GM21723 (cell line): ENCODE measurements around the gene SLC2A13.

ENCODE experiments used
- ATAC-seq: cut with Tn5 transposase; IDR thresholded peaks from one replicate; pipeline ENCODE4 v1.9.1; 2021; ENCODE audit warnings: mild to moderate bottlenecking, moderate library complexity; ENCODE audit not compliant: unreplicated experiment

Gene SLC2A13

GRCh38 chr12:40002178-40003169, 103.4 kb downstream of the SLC2A13 start:
- ATAC-seq, result no peak

- ATAC-seq, result no peak
These were observed 104.5 kb downstream of the SLC2A13 start for GRCh38 chr12:40001406-40001805.

GRCh38 chr12:40000884-40001283, 105.0 kb downstream of the SLC2A13 start:
- ATAC-seq, result no peak

GRCh38 chr12:39993268-39993667, 112.6 kb downstream of the SLC2A13 start:
- ATAC-seq, result no peak

- ATAC-seq, result peak; percentile 96
These were observed 115.5 kb downstream of the SLC2A13 start for GRCh38 chr12:39990122-39991101.

GRCh38 chr12:39989501-39989900, 116.4 kb downstream of the SLC2A13 start:
- no peak for ATAC-seq

GRCh38 chr12:39988574-39988973, 117.3 kb downstream of the SLC2A13 start:
- ATAC-seq, result no peak

GRCh38 chr12:39986674-39987073, 119.2 kb downstream of the SLC2A13 start:
- no peak for ATAC-seq

- ATAC-seq, result no peak
These were observed 121.2 kb downstream of the SLC2A13 start for GRCh38 chr12:39984670-39985069.

- ATAC-seq, result no peak
These were observed 130.4 kb downstream of the SLC2A13 start for GRCh38 chr12:39975374-39975918.

- ATAC-seq, result no peak
These were observed 133.8 kb downstream of the SLC2A13 start for GRCh38 chr12:39972119-39972518.

GRCh38 chr12:39971348-39971747, 134.5 kb downstream of the SLC2A13 start:
- ATAC-seq, result no peak

GRCh38 chr12:39966721-39967120, 139.2 kb downstream of the SLC2A13 start:
- ATAC-seq, result no peak

- no peak for ATAC-seq
These were observed 139.6 kb downstream of the SLC2A13 start for GRCh38 chr12:39966256-39966655.

GRCh38 chr12:39959467-39959866, 146.4 kb downstream of the SLC2A13 start:
- ATAC-seq, result no peak

GRCh38 chr12:39959031-39959430, 146.8 kb downstream of the SLC2A13 start:
- ATAC-seq, result no peak

- ATAC-seq, result no peak
These were observed 147.5 kb downstream of the SLC2A13 start for GRCh38 chr12:39958377-39958776.

- ATAC-seq, result no peak
These were observed 149.2 kb downstream of the SLC2A13 start for GRCh38 chr12:39956725-39957124.

- ATAC-seq, result no peak
These were observed 159.3 kb downstream of the SLC2A13 start for GRCh38 chr12:39946361-39947280.

- no peak for ATAC-seq
These were observed 168.8 kb downstream of the SLC2A13 start for GRCh38 chr12:39937119-39937518.
